ENCODE results near the gene NUCB2. TPM values are rescaled to one million over a fixed set of nuclear protein-coding genes. Genes with fewer than 3 reads are reported as not detected.

The NUCB2 gene
- total and polyA plus RNA-seq, 2 of the 8 experiments (the other 6 are each of a cell fraction or from before 2014, with no cell fraction given) = 9.0 to 34.2 TPM

- Histone ChIP-seq H3K18ac (ENCODE audit: extremely low read depth, low read length) (no peak overlapping the region), H3K4me3 (ENCODE audit: extremely low read depth in 1 of 4, insufficient read depth in 2 of 4, low read depth in 3 of 4, low read length in 4 of 4) (no peak overlapping the region), H4K8ac (ENCODE audit: extremely low read depth, insufficient read depth, low read length) (no peak overlapping the region), H3K4me1 (replicated peaks in 1 of 4; ENCODE audit: control insufficient read depth in 3 of 4, insufficient read depth in 4 of 4, low read length in 3 of 4) (0 out of 7 replicates have a peak, but pooled peaks cover 0 to 4% (median 0%) of the 10 kb centered on the region in 4 experiments), H3K36me3 (ENCODE audit: control insufficient read depth in 2 of 4, insufficient read depth in 4 of 4, low read length in 3 of 4) (no peaks in the 10 kb centered on the region), H2BK15ac (ENCODE audit: low read length) (no peak overlapping the region), H3K27ac (ENCODE audit: low read depth, low read length) (no peak overlapping the region), H2BK20ac (ENCODE audit: low read length) (no peak overlapping the region), H2AFZ (ENCODE audit: low read length) (no peak overlapping the region), H3K9me3 (ENCODE audit: insufficient read depth in 2 of 2, low read depth in 1 of 2, low read length in 1 of 2) (peaks cover 7 to 9% of the 10 kb centered on the region in 2 experiments; a peak in 2 of 4 replicates), H3K4me2 (ENCODE audit: insufficient read depth in 1 of 2, low read depth in 2 of 2, low read length in 2 of 2) (no peak overlapping the region), H4K20me1 (replicated peaks in 1 of 2; ENCODE audit: control insufficient read depth in 1 of 2, insufficient read depth in 2 of 2, low read length in 2 of 2) (peaks cover 0 to 3% of the 10 kb centered on the region in 2 experiments), H2AK5ac (ENCODE audit: low read depth, low read length) (no peak overlapping the region), H3K4ac (replicated peaks; ENCODE audit: insufficient read length, low read depth, low read length) (no peak overlapping the region), H3K9ac (replicated peaks in 1 of 4; ENCODE audit: extremely low read depth in 1 of 4, low read depth in 3 of 4, low read length in 3 of 4) (no peak overlapping the region), H3K23me2 (ENCODE audit: low read depth, low read length) (no peaks in the 10 kb centered on the region), H3K79me1 (ENCODE audit: low read depth, low read length) (no peaks in the 10 kb centered on the region; the same call in 1 of the 2 replicates), H2BK120ac (replicated peaks; ENCODE audit: low read depth, low read length) (no peak overlapping the region), H2BK12ac (ENCODE audit: low read depth, low read length) (no peak overlapping the region), H3K23ac (ENCODE audit: insufficient read length) (no peak overlapping the region), H4K91ac (replicated peaks; ENCODE audit: insufficient read length, low read length) (no peak overlapping the region), H3K14ac (ENCODE audit: insufficient read length) (no peak overlapping the region), H2BK5ac (ENCODE audit: low read depth, low read length) (no peak overlapping the region), H3K27me3 (replicated peaks in 1 of 4; ENCODE audit: control insufficient read depth in 3 of 4, extremely low read depth in 1 of 4, insufficient read depth in 3 of 4, low read length in 3 of 4) (no peaks in the 10 kb centered on the region), H4K5ac (ENCODE audit: insufficient read length, low read depth, low read length) (no peak overlapping the region), H3K56ac (replicated peaks; ENCODE audit: insufficient read length, low read depth, low read length) (no peak overlapping the region), H3K79me2 (ENCODE audit: control insufficient read depth in 1 of 2, insufficient read depth in 2 of 2, low read length in 2 of 2) (no peaks in the 10 kb centered on the region)
- ChIA-PET CTCF (ENCODE audit: partially characterized antibody) (interaction anchor here (0.9 to 38.8 kb wide), 8 partner anchors 14 to 152 kb away, joined by 3 to 1414 read pairs (median 32); partner anchors contain the start of gene ABCC8), POLR2A (ENCODE audit: partially characterized antibody) (interaction anchor here (0.6 kb wide), 1 partner anchor 28 kb away, joined by 3 read pairs; no protein-coding TSS in a partner anchor)
- 82% methylated on average over 4 of the region's 4 CpGs; no CpG with 5 or more reads in 1 of the 2 experiments for WGBS, 2 experiments (ENCODE audit: extremely low coverage in 1 of 2, insufficient coverage in 1 of 2, insufficient read length in 1 of 2, insufficient replicate concordance in 2 of 2, low coverage in 1 of 2, low lambda C conversion rate in 2 of 2, missing lambda C conversion rate in 1 of 2)
- FAIRE-seq (no peak), DNase-seq (ENCODE audit: low read depth in 1 of 2, low spot score in 2 of 2) (no peak)
- TF ChIP-seq RXRA (IDR thresholded peaks at IDR 0.05; ENCODE audit: insufficient read depth, low read depth, low read length) = no peak
- no peak for TF ChIP-seq TAF7 (optimal IDR thresholded peaks at IDR 0.05; ENCODE audit: borderline replicate concordance, low read depth, low read length)
- no peak for TF ChIP-seq E2F6 (IDR thresholded peaks at IDR 0.05)
- TF ChIP-seq JUND (IDR thresholded peaks at IDR 0.05; ENCODE audit: low read length) = no peak
- TF ChIP-seq CHD2 (IDR thresholded peaks at IDR 0.05; ENCODE audit: low read length) = no peak
- TF ChIP-seq SIN3A (conservative IDR thresholded peaks at IDR 0.05 in 1 of 2, IDR thresholded peaks at IDR 0.05 in 1 of 2; ENCODE audit: low read depth in 1 of 2, low read length in 2 of 2) = no peak
- TF ChIP-seq MAX (IDR thresholded peaks at IDR 0.05) = no peak
- no peak for TF ChIP-seq KDM5A (IDR thresholded peaks at IDR 0.05; ENCODE audit: low read length)
- TF ChIP-seq EZH2 (IDR thresholded peaks at IDR 0.05; ENCODE audit: low read depth, low read length, severe bottlenecking) = no peak
- TF ChIP-seq CBX5 (IDR thresholded peaks at IDR 0.05; ENCODE audit: low read depth, low read length) = no peak
- TF ChIP-seq TEAD4 (IDR thresholded peaks at IDR 0.05; ENCODE audit: low read depth, low read length) = no peak
- no peak for TF ChIP-seq RAD21 (IDR thresholded peaks at IDR 0.05 in 1 of 2, conservative IDR thresholded peaks at IDR 0.05 in 1 of 2; ENCODE audit: low read depth in 2 of 2, low read length in 2 of 2)
These were observed 104.6 kb downstream of the NUCB2 start for GRCh38 chr11:17381156-17381555.

Measured in H1 (cell line).